NB4 (cell line): ENCODE results near the gene ATRNL1.

Experiments
- CTCF ChIP-seq: IDR thresholded peaks from one replicate; pipeline ENCODE4 v1.5.1; 2012; ENCODE audit warnings: low read depth, low read length
- POLR2A ChIP-seq: IDR thresholded peaks from 2 replicates; pipeline ENCODE4 v1.6.1; 2011; ENCODE audit warnings: mild to moderate bottlenecking; ENCODE audit not compliant: insufficient read length; ENCODE audit errors: extremely low read depth

- no peak for TF ChIP-seq CTCF
- no peak for TF ChIP-seq POLR2A
Observed at GRCh38 chr10:115902596-115902995, 809.4 kb downstream of the ATRNL1 start.
